HG02798 (cell line): ENCODE measurements around the gene TFPI2.

Experiments
- ATAC-seq: cut with Tn5 transposase; IDR thresholded peaks from one replicate; pipeline ENCODE4 v1.9.1; 2021; ENCODE audit warnings: mild to moderate bottlenecking; ENCODE audit not compliant: unreplicated experiment, poor library complexity

Gene TFPI2

DNA sequence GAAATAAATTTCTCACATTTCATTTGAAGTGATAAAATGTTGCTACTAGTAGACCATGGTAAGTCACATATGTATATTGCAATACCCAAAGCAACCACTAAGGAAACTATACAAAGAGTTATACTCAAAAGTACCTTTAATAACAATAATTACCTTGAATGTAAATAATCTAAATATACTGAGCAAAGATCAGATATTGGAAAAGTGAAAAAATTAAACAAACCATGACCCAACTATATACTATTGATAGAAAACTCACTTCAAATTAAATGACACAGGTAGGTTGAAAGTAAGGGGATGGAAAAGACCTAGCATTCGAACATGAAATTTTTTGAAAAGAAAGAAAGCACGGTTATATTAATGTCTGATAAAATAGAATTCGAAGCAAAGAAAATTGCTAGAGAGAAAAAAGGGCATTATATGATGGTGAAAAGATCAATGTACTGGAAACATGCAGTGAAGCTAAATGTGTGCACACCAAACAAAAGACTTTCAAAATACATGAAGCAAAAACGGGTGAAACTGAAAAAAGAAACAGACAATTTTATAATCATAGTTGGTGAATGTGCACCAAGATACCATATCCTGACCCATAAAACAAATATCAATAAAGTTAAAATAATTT lies 29.1 kb downstream of the TFPI2 start:
- no peak for ATAC-seq

DNA sequence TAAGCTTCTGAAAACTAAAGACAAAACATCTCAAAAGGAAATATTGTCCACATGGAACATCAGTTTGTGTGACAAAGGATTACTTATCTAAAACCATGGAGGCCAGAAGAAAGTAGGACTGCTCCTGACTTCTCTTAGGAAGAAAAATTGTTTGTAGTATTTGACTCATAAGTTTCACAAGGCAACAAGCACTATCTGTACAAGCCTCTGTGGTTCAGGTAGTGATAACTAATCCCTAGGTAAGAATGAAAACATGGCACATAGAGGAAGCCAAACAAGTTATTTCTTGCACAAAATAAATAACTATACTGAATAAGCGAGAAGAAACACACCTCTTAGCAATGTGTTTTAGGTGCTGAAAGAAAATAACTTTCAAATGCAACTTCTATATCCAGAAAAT lies 30.3 kb downstream of the TFPI2 start:
- no peak for ATAC-seq

DNA sequence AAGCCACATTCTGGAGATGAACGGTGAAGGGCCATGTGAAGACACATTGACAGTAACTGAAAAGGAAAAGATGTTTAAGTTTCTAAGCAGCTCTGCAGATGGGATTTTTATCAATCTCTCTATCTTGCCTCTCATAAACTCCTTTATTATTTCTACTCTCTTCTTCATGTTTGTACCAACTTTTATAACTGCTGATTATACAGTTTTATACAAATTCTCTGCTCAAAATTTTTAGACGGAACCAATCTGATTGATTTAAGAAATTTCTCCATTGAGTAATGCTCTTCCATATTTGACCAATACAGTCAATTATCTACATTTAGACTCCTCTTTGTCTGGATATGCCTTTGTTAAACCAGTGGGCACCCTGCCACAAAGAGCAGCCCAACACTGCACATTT lies 31.7 kb downstream of the TFPI2 start:
- ATAC-seq, result no peak

DNA sequence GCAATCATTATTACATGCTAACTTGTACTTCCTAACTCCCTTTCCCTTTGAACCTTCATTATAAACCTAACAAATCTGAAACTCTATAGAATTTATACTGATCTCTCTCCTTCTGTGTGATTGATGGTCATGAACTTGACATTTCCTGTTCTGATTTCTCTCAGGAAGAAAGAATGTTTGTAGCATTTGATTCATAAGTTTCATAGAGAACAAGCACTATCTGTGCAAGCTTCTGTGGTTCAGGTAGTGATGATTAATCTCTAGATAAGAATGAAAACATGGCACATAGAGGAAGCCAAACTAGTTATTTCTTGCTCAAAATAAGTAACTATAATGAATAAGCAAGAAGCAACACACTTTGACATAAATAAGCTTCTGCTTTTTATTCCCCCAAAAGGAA lies 34.2 kb downstream of the TFPI2 start:
- no peak for ATAC-seq

DNA sequence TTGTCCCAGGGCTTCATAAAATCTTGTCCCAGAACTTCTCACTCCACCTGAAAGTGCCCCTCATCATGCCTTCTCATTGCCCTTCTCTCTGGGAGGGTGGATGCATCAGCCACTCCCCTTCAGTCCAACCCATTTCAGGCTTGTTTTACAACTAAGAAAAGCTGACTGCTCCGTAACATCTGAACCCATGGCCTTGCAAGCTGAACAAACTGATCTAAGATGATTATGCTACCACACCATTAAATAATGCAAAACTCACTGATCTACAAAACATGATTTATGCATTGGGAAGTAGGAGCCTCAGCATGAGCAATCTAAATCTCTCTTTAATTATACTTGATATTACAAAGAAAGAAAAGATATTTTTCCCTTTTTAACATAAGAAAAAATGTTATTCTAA lies 34.8 kb downstream of the TFPI2 start:
- no peak for ATAC-seq

DNA sequence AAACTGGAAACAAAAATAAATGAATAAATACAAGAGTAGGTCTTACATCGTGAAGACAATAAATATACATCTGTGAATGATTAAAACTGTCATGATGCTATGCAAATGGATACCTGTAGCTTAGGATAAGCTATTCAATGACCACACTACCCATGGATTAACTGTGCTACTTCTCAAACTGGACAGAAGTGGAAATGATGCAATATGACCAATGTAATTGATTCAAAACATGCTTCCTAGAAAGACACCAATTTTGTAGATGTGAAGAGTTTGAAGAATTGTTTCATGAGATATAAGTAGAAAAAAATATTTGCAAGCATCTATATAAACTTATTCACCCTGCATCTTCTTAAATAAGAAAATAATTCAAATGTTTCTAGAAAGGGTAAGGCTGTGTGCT lies 36.1 kb downstream of the TFPI2 start:
- ATAC-seq, result no peak

DNA sequence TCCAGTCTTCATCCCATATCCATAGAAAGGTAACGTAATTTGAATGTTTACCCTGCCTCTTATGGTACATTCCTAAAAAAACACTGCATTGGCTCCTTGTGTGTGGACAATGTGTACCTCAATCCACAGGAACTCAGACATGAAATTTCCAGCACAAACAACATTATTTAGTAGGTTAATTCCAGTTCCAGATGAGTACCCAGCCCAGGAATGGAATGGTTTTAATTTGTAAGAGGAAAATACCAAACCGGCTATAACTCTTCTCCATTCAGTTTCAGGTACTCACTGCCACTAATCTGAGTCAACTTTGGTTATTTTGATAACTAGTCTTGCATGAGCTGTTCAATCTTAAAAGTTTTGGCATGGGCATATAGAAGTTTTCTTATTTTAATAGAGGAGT lies 39.0 kb downstream of the TFPI2 start:
- no peak for ATAC-seq

DNA sequence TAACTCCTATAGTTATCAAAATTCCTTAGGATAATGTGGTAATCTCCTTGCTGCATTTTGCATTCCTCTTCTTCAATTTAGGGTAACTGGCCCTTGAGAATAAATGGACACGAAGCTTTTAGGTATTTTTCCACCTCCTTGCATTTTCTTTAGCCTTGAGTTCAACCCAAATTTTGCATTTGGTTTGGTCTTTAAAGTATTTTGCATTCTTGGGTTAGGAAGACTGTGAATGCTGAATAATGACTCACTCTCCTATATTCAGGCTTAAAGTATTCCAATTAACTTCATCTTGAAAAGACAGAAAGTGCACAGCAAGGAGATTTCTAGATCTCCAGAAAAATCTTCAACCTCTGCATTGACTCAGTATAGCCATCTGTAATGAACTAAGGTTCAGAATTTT lies 47.3 kb downstream of the TFPI2 start:
- ATAC-seq, result no peak

DNA sequence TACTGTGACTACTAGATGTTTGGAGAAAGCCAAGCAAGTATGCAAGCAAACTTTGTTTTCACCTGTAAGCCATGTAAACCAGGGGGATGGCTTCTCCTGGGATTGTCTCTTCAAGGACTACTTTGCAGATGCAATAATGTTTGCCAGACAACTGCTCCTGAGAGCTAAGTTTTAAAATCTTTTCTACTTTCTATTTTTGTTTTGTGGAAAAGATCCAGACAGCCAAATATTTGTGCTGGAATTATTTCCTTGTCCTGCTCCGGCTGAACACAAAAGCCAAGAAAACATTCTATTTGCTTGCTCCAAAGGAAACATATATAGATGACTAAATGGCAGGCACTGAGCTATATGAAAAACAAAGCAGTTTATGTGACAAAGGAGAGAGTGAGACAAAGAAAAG lies 51.6 kb downstream of the TFPI2 start:
- no peak for ATAC-seq

DNA sequence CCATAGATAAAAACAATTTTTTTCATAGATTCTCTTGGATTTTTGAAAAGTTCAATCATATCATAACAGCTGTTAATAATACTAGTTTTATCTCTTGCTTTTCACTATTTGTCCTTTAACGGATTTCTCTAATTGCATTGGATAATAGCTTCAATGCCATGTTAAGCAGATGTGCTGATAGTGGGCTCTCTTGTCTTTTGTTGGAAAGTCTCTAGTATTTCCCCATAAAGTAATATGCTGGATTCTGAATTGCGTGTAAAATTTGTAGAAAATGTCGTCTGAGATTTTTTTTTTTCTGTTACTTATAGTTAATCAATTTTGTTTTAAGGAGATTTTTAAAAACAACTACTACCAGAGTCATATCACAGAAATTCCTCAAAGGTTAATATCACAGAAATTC lies 53.3 kb downstream of the TFPI2 start:
- no peak for ATAC-seq

DNA sequence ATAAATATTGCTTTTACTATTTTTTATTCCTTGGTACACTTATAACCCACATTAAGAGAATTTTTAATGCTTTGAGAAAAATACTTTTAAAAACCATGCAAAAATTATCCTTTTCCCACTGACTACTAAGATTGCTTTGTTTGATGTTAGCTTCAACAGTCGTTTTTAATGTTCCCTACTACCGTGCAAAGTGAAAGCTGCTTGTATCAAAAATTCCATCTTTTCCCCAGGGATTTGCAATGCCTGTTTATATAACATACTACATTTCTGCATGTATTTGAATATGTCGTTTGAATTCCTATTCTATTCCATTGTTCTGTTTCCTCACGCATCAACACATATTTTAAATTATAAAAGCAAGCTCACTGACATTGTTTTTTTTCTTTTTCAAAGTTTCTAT lies 54.4 kb downstream of the TFPI2 start:
- ATAC-seq, result no peak

DNA sequence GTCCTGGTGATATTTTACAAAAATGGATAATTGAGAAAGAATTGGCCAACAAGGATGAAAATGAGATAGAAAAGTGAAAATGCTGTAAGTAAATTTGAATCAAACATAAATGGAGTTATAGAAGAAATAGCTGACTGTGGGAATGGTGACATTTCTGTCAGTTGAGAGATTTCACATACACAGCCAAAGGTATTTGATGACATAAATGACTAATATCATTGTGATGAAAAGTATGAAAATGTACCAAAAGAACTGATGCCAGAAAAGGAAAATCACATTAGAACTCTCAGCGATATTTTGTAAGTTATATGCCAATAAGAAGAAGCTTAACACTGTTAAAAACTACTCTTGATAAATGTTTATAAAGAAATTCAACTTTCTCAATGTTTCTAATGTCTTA lies 54.9 kb downstream of the TFPI2 start:
- ATAC-seq, result no peak
